Measurements from ENCODE around the gene SLC2A1.

Gene SLC2A1

DNA sequence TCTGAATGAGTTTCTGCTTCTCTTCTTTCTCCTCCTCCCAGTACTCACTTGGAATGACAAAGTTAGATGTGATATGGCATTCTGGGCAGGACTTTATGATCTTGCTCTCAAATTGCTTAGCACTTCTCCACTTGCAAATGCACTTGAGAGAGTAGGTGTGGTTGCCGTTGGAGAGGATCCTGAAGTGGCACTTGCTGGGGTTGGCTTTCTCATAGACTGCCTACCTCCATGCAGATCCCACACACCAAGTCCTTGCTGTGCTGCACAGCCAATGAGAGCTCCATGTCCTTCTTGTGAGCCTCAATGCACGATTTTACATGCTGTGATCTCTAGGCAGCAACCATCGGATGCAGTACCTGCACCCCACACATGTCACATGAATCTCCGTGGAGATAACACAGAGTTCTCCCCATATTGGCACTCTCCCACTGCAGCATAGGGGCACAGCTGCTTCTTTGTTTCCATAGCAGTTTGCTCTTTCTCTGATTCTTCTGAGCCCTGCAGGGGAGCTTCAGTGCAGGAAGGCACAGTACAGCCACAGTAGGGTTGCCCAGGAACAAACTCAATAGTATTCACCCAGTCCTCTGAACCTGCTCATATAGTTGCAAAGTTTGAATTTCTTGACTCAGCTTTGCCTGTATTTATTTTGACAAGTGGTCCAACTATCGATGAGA is 67.1 kb downstream of the SLC2A1 start:
- DNase-seq (ENCODE audit: low spot score), result no peak

DNA sequence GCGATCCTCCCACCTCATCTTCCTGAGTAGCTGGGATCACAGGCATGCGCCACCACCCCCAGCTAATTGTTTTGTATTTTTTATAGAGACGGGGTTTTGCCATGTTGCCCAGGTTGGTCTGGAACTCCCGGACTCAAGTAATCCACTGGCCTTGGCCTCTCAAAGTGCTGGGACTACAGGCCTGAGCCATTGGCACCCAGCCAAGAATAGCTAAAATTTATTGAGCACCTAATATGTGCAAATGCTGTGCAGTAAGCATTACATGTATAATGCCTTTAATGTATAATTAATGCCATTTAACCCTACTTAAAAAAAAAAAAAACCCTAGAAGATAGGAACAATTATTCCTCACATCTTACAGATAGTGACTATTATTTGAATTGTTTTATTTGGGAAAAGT is 69.4 kb downstream of the SLC2A1 start:
- DNase-seq (ENCODE audit: low spot score), result no peak

DNA sequence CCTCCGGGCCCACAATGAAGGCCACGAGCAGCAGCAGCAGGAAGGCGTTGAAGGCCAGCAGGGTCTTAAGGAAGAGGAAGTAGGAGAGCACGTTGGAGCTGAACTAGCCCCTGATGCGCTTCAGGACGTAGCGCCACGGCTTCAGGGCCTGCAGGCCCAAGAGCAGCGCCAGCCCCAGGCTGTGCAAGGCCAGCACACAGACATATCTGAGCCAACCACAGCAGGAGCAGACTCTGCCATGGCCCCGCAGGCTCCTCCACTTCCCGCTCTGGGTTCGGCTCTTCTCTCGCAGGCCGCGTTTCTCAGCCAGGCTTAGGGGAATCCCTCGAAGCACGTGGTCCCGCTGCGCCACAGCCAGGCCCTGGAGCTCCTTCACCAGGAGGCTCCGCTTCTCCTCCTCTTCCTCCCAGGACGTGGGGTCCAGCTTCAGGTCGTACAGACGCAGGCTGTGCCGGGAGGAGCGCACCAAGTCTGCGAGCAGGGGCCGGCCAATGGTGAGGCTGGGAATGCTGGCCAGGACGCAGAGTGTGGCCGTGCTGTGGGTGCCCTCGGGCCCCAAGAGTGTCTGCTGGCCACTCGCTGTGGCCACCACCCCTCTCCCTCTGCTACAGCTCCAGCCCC is 70.5 kb downstream of the SLC2A1 start:
- no peak for DNase-seq (ENCODE audit: low spot score)

DNA sequence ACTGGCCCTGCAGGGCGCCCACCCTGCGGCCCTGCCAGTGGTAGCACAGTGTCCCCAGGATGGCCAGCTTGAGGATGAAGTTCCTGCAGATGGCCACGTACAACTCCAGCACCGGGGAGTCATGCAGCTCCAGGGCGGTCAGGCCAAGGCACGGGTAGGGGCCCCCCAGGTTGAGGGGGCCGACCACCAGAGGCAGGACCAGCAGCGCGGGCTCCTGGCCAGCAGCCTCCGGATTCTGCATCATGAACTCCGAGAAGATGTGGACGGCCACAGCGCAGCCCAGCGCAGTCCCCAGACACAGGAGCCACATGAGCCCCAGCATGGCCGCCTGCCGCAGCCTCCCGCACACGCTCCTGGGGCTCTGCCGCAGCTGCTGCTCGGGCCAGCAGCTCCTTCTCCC is 71.3 kb downstream of the SLC2A1 start:
- DNase-seq (ENCODE audit: low spot score), result no peak

DNA sequence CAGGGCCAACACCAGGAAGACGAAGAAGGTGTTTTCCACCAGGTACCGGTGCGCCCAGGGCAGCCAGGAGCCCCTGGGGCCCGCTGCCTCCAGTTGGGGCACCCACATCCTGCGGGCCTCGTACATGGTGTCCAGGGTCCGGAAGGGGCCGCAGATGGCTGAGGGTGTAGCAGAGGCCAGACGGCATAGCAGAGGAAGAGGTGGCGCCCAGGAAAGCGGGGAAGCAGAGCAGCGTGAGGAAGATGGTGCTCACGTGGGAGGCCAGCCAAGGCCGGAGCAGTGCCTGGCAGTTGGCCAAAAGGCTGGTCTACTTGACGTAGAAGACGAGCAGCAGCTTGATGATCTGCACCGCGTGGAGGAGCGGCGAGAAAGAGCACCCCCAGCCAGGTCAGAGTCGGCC is 71.9 kb downstream of the SLC2A1 start:
- no peak for DNase-seq (ENCODE audit: low spot score)

DNA sequence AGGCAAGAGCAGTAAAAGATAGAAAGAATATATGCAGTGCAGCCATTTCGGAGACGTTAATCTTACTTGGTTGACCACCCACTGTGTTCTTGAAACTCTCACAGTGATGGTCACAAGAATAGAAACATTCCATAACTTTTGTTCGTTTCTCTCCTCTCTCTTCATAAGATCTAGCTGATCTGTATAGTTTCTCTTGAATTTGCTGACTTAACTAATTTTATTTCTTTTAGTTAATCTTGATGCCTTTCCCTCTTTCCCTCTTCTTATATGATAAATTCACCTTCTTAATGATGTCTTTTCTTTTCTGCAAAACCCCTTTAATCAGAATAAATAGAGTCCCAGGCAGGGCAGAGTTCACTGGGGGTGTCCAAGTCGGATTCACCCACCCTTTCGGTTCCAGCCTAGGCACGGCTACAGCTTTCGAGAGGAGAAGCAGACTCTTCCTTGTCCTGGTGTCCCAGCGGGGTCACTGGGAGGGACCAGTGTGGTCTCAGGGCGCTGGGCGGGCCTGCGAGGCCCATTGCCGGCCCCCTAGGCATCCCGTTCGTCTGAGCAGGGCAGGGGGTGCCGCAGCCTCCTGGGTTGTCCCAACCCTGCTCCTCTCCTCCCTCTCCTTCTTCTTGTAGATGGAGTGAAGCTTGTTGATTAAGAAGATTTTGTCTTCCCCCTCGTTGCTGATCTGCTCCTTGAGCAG is 72.5 kb downstream of the SLC2A1 start:
- no peak for DNase-seq (ENCODE audit: low spot score)

DNA sequence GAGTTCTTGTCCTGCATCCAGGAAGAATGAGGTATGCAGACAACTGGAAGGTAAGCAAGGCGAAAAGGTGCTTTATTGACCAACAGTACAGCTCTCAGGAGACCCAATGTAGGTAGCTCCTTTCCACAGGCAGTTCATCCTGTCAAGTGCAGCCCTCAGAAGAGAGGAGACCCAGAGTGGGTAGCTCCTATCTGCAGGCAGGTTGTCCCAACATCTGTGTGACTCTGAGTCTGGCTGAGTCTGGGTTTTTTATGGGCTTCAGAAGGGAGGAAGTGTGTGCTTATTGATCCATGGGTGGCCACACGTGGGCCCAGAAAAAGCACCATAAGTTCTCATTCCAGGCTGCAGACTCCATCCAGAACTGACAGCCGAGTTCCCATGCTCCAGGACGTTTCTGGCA is 78.3 kb downstream of the SLC2A1 start:
- no peak for DNase-seq (ENCODE audit: low spot score)

DNA sequence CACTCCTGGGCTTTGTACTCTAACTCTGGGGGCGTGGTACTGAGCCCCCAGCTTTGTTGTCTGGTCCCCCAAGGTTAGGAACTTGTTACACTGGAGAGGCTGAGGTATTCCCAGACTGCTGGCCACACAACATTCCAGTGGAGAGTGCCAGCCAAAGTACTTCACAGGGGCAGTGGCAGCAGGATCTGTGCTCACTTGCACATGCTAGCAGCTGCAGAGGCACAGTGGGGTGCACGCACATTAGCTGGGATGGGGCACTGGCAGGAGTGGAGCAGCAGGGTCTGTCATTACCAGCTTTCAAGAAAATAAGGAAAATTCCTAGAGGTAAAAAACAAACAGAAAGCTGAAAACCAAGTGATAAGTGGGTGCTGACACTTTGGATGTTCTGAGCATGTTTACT is 81.3 kb downstream of the SLC2A1 start:
- DNase-seq (ENCODE audit: low spot score), result no peak

DNA sequence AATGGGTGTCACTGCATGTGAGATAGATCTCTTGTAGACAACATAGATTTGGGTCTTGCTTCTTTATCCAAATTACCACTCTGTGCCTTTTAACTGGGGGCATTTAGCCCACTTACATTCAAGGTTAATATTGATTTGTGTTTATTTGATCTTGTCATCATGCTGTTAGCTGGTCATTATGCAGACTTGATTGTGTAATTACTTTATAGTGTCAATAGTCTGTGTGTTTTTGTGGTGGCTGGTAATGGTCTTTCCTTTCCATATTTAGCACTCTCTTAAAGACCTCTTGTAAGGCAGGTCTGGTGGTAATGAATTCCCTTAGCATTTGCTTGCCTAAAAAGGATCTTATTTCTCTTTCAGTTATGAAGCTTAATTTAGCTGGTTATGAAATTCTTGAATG is 82.7 kb downstream of the SLC2A1 start:
- no peak for DNase-seq (ENCODE audit: low spot score)
